Subcutaneous adipose tissue (tissue), 4 donors: Measurements from ENCODE around the gene CPLX4. TPM values are rescaled to one million over a fixed set of nuclear protein-coding genes. Genes with fewer than 3 reads are reported as not detected.

Source experiments
- total RNA-seq, 4 donors: library from RNA; depleted of rRNA; stranded (reverse); fragments of >200 nt; gene quantifications; one replicate each; pipeline ENCODE4 v1.1.0, GENCODE V29; 2016
- TF ChIP-seq, protein P1 (sequence below): fragments of 450-650 bp; IDR thresholded peaks from one replicate; pipeline ENCODE4 v1.5.1; 2016; ENCODE audit warnings: low read depth, mild to moderate bottlenecking, control low read depth, antibody characterized with exemption, moderate library complexity

Gene CPLX4, protein sequence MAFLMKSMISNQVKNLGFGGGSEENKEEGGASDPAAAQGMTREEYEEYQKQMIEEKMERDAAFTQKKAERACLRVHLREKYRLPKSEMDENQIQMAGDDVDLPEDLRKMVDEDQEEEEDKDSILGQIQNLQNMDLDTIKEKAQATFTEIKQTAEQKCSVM
- total RNA-seq = not detected

GRCh38 chr18:59318460-59319050, at the start of gene CPLX4:
CPLX4 (minus strand) TSS chr18:59318649; CDS start chr18:59318462, 187 bp downstream.
- TF ChIP-seq, protein P1, sequence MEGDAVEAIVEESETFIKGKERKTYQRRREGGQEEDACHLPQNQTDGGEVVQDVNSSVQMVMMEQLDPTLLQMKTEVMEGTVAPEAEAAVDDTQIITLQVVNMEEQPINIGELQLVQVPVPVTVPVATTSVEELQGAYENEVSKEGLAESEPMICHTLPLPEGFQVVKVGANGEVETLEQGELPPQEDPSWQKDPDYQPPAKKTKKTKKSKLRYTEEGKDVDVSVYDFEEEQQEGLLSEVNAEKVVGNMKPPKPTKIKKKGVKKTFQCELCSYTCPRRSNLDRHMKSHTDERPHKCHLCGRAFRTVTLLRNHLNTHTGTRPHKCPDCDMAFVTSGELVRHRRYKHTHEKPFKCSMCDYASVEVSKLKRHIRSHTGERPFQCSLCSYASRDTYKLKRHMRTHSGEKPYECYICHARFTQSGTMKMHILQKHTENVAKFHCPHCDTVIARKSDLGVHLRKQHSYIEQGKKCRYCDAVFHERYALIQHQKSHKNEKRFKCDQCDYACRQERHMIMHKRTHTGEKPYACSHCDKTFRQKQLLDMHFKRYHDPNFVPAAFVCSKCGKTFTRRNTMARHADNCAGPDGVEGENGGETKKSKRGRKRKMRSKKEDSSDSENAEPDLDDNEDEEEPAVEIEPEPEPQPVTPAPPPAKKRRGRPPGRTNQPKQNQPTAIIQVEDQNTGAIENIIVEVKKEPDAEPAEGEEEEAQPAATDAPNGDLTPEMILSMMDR = no peak

DNA sequence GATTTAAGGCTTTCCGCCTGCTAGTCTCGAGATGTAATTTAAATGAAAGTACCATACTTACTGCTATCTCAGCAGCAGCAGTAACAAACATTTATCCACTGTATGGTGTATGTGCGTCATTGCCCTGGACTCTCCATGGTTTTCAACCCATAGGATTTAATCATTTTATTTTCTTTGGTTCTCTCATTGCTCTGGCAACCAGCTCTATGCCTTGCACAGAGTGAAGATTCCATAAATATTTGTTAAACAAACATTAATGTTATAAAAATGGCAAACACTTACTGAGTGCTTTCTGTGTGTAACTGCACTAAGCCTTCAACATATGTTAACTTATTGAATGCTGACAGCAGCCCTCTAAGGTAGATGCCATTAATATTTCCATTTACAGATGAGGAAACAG, 41.9 kb upstream of the CPLX4 start:
- TF ChIP-seq, protein P1 = no peak

DNA sequence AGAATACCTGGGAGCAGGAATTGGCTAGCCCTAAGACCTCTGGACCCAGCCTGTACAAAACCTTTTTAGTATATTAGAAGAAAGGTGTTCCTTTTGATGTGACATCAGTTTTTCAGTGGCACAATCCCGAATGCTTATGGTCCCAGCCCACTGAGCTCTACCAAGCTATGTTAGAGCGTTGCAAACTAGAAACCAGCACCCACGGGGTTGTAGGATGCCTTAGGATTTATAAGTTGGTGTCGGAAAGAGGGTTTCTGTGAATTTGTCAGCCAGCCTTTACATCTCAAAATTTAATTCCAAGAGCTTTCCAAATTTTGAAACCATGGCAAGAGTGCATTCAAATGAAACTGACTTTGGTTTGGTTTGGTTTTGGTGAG, 41.1 kb upstream of the CPLX4 start:
- TF ChIP-seq, protein P1 = no peak

DNA sequence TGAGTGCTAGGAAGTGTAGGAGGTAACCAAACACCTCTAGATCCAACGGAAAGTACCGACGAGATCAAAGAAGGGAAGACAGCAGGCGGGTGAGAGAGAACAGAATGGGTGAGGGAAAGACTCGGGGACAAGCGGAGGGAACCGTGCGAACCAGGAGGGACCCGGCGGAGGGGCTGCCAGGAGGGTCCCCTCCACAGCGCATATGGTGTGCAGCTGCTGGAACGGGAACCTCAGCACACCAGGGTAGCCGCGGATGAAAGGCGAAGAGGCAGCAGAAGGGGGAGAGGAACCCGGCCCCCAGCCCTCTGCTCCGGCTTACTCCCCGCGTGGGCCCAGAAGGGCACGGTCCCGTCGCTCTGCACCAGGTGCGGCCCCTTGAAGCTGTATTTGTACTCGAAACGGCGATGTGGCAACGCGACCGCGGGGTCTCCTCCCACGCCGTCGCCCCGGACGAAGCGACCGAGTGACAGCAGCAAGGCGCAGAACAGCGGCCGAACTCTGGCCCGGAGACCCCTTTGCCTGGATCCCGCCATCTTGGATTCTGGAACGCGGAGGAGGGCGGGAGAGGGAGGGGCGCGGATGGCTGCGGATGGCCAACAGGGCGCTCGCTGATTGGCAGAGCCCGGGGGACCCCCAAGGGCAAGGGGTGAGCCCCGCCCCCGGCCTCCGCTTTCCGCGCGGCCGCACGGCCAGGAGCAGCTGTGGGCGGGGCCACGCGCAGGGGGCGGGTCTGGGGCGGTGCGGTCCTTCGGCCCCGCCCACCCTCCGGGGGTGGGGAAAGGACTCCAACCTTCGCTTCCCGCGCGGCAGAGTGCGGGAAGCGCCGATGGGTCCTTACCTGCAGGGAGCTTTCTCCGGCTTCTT, 40.5 kb upstream of the CPLX4 start, which contains the start of gene LMAN1:
LMAN1 (minus strand) TSS at position 554 of the 864 bp plus-strand sequence; CDS start at position 533, 21 bp downstream.
- TF ChIP-seq, protein P1 = no peak

DNA sequence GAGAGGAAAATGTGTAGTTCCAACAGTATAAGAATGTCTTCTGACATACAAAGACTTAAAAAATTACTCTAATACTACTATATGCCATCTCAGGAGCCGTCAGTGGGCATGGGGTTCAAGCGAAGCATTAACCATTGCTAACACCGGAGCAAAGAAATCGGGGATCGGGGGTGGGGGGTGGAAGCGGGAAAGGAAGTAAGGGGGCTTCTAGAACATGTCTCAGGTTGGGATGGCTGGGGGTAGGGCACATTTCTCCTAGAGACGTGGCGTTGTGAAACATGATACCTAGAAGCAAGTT, 39.9 kb upstream of the CPLX4 start:
- TF ChIP-seq, protein P1 = no peak

GRCh38 chr18:59357928-59358327, 39.5 kb upstream of the CPLX4 start:
- TF ChIP-seq, protein P1 = no peak

DNA sequence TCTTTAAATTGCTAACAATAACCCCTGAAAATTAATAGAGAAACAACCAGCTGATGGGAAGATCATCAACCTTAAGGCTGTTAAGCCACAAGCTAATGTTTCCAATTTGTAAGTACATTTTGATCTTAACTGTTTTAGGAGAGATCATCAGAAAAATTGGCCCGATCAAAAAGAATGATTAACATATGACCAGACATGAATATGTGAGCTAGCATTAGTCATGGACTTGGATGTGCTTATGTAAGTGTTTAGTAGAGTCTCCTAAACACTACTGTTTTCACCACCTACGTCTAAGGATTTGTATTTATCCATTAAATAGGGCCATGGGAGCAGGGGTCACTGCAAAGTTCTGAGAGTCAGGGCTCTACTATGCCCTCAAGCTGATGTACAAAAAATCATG, 36.3 kb upstream of the CPLX4 start:
- TF ChIP-seq, protein P1 = no peak
